ENCODE results near the gene TAOK1.
A peak's percentile ranks its signal among the peaks of the same experiment; 100 is the strongest.

The TAOK1 gene

GRCh38 chr17:29560316-29560715 is 170.2 kb downstream of the TAOK1 start:
- TF ChIP-seq SPI1 (IDR thresholded peaks at IDR 0.05; ENCODE audit: borderline replicate concordance, low read depth): peak; percentile 50; the same call in 1 of the 2 replicates
- TF ChIP-seq GABPA (IDR thresholded peaks at IDR 0.05; ENCODE audit: low read depth): no peak
- Histone ChIP-seq H3K4me3 (replicated peaks; ENCODE audit: insufficient read depth, low read length) (no peak overlapping the region), H3K27me3 (ENCODE audit: insufficient read depth, poor library complexity, severe bottlenecking) (no peaks in the 10 kb centered on the region), H3K27ac (replicated peaks) (no peak overlapping the region)
- DNase-seq (ENCODE audit: low read depth in 1 of 2, low spot score in 1 of 2): peak in 1 of 2 experiments; percentile 18

- no peak for TF ChIP-seq POLR2AphosphoS5 (IDR thresholded peaks at IDR 0.05; ENCODE audit: low read depth)
- TF ChIP-seq REST (IDR thresholded peaks at IDR 0.05; ENCODE audit: insufficient replicate concordance, low read depth): no peak
- no peak for TF ChIP-seq GABPA (IDR thresholded peaks at IDR 0.05; ENCODE audit: low read depth)
- no peak for TF ChIP-seq SPI1 (IDR thresholded peaks at IDR 0.05; ENCODE audit: borderline replicate concordance, low read depth)
- TF ChIP-seq CTCF (IDR thresholded peaks at IDR 0.05; ENCODE audit: insufficient read depth, low read length): no peak
- peak in 1 of 2 experiments; percentile 26 for DNase-seq (ENCODE audit: low read depth in 1 of 2, low spot score in 1 of 2)
- no peak overlapping the region for H3K4me3 ChIP-seq (replicated peaks; ENCODE audit: insufficient read depth, low read length)
- H3K27ac ChIP-seq (replicated peaks): no peak overlapping the region
- no peaks in the 10 kb centered on the region for H3K27me3 ChIP-seq (ENCODE audit: insufficient read depth, poor library complexity, severe bottlenecking)
Observed at GRCh38 chr17:29561554-29562517, 171.7 kb downstream of the TAOK1 start.

GRCh38 chr17:29562615-29563014 is 172.5 kb downstream of the TAOK1 start:
- DNase-seq (ENCODE audit: low read depth in 1 of 2, low spot score in 1 of 2): no peak
- Histone ChIP-seq H3K4me3 (replicated peaks; ENCODE audit: insufficient read depth, low read length) (no peak overlapping the region), H3K27ac (replicated peaks) (no peak overlapping the region), H3K27me3 (ENCODE audit: insufficient read depth, poor library complexity, severe bottlenecking) (no peaks in the 10 kb centered on the region)
- TF ChIP-seq POLR2AphosphoS5 (IDR thresholded peaks at IDR 0.05; ENCODE audit: low read depth) (no peak), CTCF (IDR thresholded peaks at IDR 0.05; ENCODE audit: insufficient read depth, low read length) (no peak), GABPA (IDR thresholded peaks at IDR 0.05; ENCODE audit: low read depth) (no peak), SPI1 (IDR thresholded peaks at IDR 0.05; ENCODE audit: borderline replicate concordance, low read depth) (no peak), REST (IDR thresholded peaks at IDR 0.05; ENCODE audit: insufficient replicate concordance, low read depth) (no peak)

GRCh38 chr17:29563816-29564215 is 173.7 kb downstream of the TAOK1 start:
- DNase-seq (ENCODE audit: low read depth in 1 of 2, low spot score in 1 of 2): no peak

More at GRCh38 chr17:29563816-29564215, 173.7 kb downstream of the TAOK1 start:
- Histone ChIP-seq H3K4me3 (replicated peaks; ENCODE audit: insufficient read depth, low read length) (no peak overlapping the region), H3K27me3 (ENCODE audit: insufficient read depth, poor library complexity, severe bottlenecking) (no peaks in the 10 kb centered on the region), H3K27ac (replicated peaks) (no peak overlapping the region)
- no peak for TF ChIP-seq CTCF (IDR thresholded peaks at IDR 0.05; ENCODE audit: insufficient read depth, low read length)

Data from HL-60 (cell line).